Muscle of leg (tissue), 11 donors: ENCODE measurements around the gene MALAT1. TPM values are rescaled to one million over a fixed set of nuclear protein-coding genes. Genes with fewer than 3 reads are reported as not detected.

Experiments used
- DNase-seq: peaks from one replicate; pipeline ENCODE4 v3.0.0; 2013
- H3K27ac ChIP-seq: one replicate; pipeline ENCODE4 v1.5.1; 2013; ENCODE audit warnings: mild to moderate bottlenecking, low read length, control low read depth
- H3K27me3 ChIP-seq: one replicate; pipeline ENCODE4 v1.6.1; 2013; ENCODE audit warnings: low read length; ENCODE audit not compliant: control insufficient read depth, insufficient read depth
- H3K36me3 ChIP-seq: one replicate; pipeline ENCODE4 v1.6.1; 2013; ENCODE audit warnings: low read length; ENCODE audit not compliant: control insufficient read depth, insufficient read depth
- H3K4me1 ChIP-seq: one replicate; pipeline ENCODE4 v1.6.1; 2013; ENCODE audit warnings: low read length; ENCODE audit not compliant: control insufficient read depth, insufficient read depth
- H3K4me3 ChIP-seq: one replicate; pipeline ENCODE4 v1.5.1; 2013; ENCODE audit warnings: low read length, control low read depth
- H3K9me3 ChIP-seq: replicated peaks from 2 replicates; pipeline ENCODE4 v1.6.1; 2013; ENCODE audit warnings: low read depth, low read length; ENCODE audit not compliant: control insufficient read depth
- WGBS: methylation state at CpG from one replicate; pipeline ENCODE4 v1.1.5; 2013; ENCODE audit warnings: missing lambda C conversion rate; ENCODE audit not compliant: insufficient coverage; 5-methylcytosine and 5-hydroxymethylcytosine counted together
- polyA plus RNA-seq, 8 donors: library from polyadenylated mRNA; unstranded; fragments of 120-200 nt; gene quantifications; one replicate each; pipeline versions ENCODE4 v1.2.1 to v1.2.3, GENCODE V29; 2013; ENCODE audit warnings: inconsistent platforms in 1 of 8, low replicate concordance in 1 of 8; ENCODE audit not compliant: insufficient read length in 8 of 8, insufficient read depth in 1 of 8
- total RNA-seq: library from RNA; stranded (reverse); fragments of 120-200 nt; gene quantifications from one replicate; pipeline ENCODE4 v1.2.4, GENCODE V29; 2013

Gene MALAT1
- total and polyA plus RNA-seq, 9 donors = 135 to 4,773 (median 174) TPM

DNA sequence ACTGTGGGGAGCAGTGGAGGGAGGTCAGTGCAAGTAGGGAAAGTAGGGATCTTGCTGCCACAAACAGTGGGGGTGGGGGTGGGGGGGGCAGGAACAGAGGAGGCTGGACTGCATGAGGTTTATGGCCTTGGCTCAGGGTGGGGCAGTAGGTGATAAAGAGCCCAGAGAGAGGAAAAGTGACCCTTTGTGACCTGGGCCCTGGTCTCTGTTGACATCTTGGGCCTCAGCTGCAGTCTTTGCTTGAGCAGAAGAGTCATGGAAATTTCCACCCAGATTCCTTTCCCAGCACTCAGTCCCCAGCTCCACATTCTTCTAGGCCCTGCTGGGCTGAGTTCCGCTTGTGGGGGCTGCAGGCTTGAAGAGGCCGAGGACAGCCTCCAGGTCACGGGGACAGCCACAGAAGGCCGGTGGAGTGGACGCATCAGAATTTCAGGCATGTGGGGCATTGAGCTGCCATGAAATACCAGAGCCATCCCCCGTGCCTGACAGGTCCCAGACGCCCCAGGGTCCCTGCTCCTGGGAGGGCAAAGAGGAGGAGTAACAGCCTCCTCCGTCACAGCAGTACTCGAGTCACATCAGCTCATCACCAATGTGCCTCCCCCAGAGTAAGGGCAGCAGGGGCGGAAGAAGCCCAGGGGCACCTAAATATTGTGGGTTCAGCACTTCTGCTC, 9.7 kb upstream of the MALAT1 start:
- 14% methylated on average over 5 of the region's 10 CpGs for WGBS
- H3K4me1 ChIP-seq = peaks cover 90% of the 10 kb centered on the region

DNA sequence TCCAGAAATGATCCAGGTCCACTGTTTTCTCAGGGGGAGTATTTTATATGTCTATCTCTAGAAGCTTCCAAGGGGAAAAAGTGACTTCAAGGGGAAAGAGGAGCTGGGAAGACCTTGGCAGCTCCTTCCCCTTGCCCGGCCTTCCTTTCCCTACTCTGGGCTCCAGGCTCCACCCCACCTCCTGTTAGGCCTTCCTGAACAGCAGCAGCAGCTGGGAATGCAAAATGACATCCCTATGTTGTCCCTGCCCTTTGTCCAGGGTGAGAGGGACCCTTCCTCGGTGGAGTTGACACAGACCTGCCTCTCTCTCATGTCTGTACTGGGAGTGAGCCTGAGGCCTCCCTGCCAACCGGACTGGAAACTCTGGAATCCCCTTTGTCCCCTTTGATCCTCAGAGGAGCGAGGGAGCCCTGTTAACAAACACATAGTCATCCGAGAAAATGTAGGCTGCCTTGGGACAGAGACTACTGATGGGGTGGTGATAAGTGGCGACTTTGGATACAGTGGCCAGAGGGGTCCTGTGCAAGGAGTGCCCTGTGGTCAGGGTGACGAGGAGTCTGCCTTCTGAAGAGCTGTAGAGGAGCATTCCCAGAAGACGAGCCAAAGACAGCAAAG, 9.0 kb upstream of the MALAT1 start:
- no peak overlapping the region for H3K4me3 ChIP-seq
- no peaks in the 10 kb centered on the region for H3K36me3 ChIP-seq
- DNase-seq = peak; percentile 89
- H3K27me3 ChIP-seq = no peaks in the 10 kb centered on the region
- no peaks in the 10 kb centered on the region for H3K9me3 ChIP-seq
- peak overlapping the region; percentile 100 for H3K27ac ChIP-seq
- peaks cover 96% of the 10 kb centered on the region for H3K4me1 ChIP-seq
- 24% methylated on average over 6 of the region's 8 CpGs for WGBS

More for the DNA sequence above, 9.7 kb upstream of the MALAT1 start:
- peak; percentile 95 for DNase-seq
- Histone ChIP-seq H3K27ac (peak overlapping the region; percentile 100), H3K36me3 (no peaks in the 10 kb centered on the region), H3K27me3 (no peaks in the 10 kb centered on the region), H3K9me3 (no peaks in the 10 kb centered on the region), H3K4me3 (no peak overlapping the region)

DNA sequence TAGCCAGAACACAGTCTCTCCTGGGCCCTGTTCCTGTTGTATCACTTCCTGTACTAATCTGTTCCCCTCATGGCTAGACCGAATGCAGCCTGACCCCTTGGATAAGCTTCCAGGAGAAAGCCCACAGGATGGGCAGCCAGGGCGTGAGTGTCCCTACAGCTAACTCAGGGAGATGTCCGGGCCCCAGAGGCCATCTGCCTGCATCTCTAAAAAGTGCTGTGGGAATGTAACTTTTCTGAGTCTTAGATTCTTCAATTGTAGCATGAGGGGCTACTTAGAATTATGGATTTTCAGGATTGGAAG, 7.7 kb upstream of the MALAT1 start:
- WGBS = 67% methylated on average over 3 of the region's 3 CpGs
- no peaks in the 10 kb centered on the region for H3K27me3 ChIP-seq
- H3K9me3 ChIP-seq = no peaks in the 10 kb centered on the region
- H3K27ac ChIP-seq = peak overlapping the region; percentile 95
- no peaks in the 10 kb centered on the region for H3K36me3 ChIP-seq
- peak; percentile 44 for DNase-seq
- H3K4me1 ChIP-seq = peaks cover 94% of the 10 kb centered on the region
- H3K4me3 ChIP-seq = no peak overlapping the region

DNA sequence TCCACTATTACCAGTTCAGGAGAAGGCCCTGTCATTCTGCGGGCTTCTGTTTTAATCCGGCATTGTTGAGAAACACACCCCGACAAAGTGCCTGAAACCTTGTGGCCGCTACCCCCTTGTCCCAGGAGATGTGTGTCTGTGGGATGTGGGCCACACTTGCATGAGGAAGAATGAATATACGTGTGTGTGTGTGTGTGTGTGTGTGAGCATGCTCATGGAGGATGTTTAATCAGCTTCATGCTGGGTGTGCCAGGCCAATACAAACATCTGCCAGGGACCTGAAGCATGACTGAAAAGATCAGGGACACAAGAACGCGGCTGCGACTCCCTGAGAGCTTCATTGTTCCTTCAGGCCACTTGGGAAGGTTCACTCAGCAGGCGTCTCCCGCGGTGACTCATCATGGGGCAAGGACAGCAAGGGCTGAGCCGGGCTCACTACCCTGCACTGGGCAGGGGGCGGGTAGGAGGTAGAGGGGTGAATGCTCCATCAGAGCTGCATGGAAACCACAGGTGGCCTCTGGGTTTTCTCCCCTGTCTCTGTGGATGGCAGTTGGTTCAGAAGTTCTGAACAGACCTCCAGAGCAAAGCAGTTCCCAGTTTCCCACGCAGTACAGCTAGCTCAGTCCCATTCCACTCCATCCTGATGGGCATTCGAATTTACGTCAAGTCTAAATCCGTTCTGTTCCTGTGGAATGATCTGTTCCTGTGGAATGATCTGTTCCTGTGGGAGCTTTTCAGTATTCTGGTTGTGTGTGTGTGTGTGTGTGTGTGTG, 7.0 kb upstream of the MALAT1 start:
- Histone ChIP-seq H3K27ac (peak overlapping the region; percentile 95), H3K27me3 (no peaks in the 10 kb centered on the region)
- DNase-seq = peak; percentile 81

GRCh38 chr11:65492387-65492636, 6.5 kb upstream of the MALAT1 start:
- Histone ChIP-seq H3K27ac (peak overlapping the region; percentile 95), H3K9me3 (no peaks in the 10 kb centered on the region), H3K4me3 (no peak overlapping the region), H3K27me3 (no peaks in the 10 kb centered on the region), H3K4me1 (peaks cover 93% of the 10 kb centered on the region), H3K36me3 (no peaks in the 10 kb centered on the region)
- WGBS = 27% methylated on average over 3 of the region's 4 CpGs
- no peak for DNase-seq

More for the DNA sequence above, 7.0 kb upstream of the MALAT1 start:
- H3K4me1 ChIP-seq = peaks cover 96% of the 10 kb centered on the region
- no peaks in the 10 kb centered on the region for H3K9me3 ChIP-seq
- 42% methylated on average over 12 of the region's 17 CpGs for WGBS
- H3K4me3 ChIP-seq = no peak overlapping the region
- H3K36me3 ChIP-seq = no peaks in the 10 kb centered on the region

GRCh38 chr11:65492637-65493366, 6.0 kb upstream of the MALAT1 start:
- Histone ChIP-seq H3K4me1 (peaks cover 88% of the 10 kb centered on the region), H3K9me3 (no peaks in the 10 kb centered on the region), H3K27me3 (no peaks in the 10 kb centered on the region), H3K4me3 (no peak overlapping the region), H3K27ac (peak overlapping the region; percentile 95), H3K36me3 (no peaks in the 10 kb centered on the region)
- DNase-seq = peak; percentile 97
- WGBS = 40% methylated on average over 2 of the region's 6 CpGs

GRCh38 chr11:65493367-65494176, 5.3 kb upstream of the MALAT1 start:
- Histone ChIP-seq H3K4me3 (no peak overlapping the region), H3K4me1 (peaks cover 84% of the 10 kb centered on the region), H3K9me3 (no peaks in the 10 kb centered on the region), H3K27ac (peak overlapping the region; percentile 95), H3K27me3 (no peaks in the 10 kb centered on the region), H3K36me3 (no peaks in the 10 kb centered on the region)
- DNase-seq = peak; percentile 82
- WGBS = 45% methylated on average over 7 of the region's 12 CpGs

DNA sequence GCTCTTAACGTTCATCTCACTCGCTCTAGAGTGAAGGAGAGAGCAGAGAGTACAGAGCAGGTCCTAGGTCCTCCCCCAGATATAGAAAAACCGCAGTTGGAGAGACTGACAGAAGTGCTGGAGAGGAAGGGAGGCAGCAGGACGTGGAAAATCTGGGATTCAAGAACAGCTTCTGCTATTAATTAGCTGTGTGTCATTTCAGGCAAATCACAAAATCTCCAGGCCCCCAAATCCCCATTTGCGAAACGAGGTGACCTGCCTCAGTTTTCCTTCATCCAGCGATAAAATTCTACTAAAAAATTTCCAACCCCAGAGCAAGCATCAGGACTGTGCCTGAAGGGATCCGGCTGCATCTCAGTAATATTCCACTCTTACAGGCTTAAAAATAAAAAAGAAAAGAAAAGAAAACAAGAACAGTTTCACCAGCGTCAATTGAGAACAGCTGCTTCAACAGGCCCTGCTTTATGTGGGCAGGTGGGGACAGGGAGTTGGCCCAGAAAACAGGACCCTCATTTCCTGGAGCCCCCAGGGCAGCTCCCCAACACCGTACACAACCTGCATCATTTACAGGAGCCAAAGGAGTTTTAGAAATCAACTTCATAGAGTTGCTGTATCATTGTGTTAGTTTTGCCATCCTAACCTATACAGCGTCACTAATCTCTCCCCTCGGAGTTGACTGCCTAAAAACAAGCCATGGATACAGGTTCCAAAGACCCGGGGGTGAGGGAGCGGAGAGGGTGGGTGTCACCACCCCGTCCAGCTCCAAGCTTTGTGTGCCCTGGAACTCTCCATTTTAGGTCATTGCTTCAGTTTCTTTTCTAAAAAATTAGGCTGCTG, 2.3 kb upstream of the MALAT1 start:
- Histone ChIP-seq H3K4me1 (peaks cover 56% of the 10 kb centered on the region), H3K27me3 (no peaks in the 10 kb centered on the region), H3K9me3 (no peaks in the 10 kb centered on the region), H3K27ac (peak overlapping the region; percentile 95), H3K4me3 (peak overlapping the region; percentile 21), H3K36me3 (peaks cover 10% of the 10 kb centered on the region)
- DNase-seq = peak; percentile 88
- WGBS = 20% methylated on average over 7 of the region's 15 CpGs
